ENCODE measurements around the gene LEMD2.
"Not testable (repeated sequence)": the region's sequence is repeated elsewhere in the genome, so short reads cannot be mapped to it uniquely, and the experiment has no call there.

LEMD2 gene

GRCh38 chr6:33788694-33789549 lies at the start of gene LEMD2:
Gene LEMD2, minus strand, starts transcription at chr6:33789130. Its CDS starts 14 bp downstream, at chr6:33789116.
- DNase-seq: peak; percentile 87 to 90

- peak in 1 of 2 experiments; percentile 32 for DNase-seq
These were observed 49.2 kb upstream of the LEMD2 start for GRCh38 chr6:33837971-33838665.

- DNase-seq: no peak
These were observed 48.0 kb upstream of the LEMD2 start for GRCh38 chr6:33836806-33837469.

- DNase-seq: no peak
These were observed 45.8 kb upstream of the LEMD2 start for GRCh38 chr6:33834401-33835392.

GRCh38 chr6:33833599-33833998 lies 44.7 kb upstream of the LEMD2 start:
- no peak for DNase-seq

GRCh38 chr6:33832831-33833230 lies 43.9 kb upstream of the LEMD2 start:
- not testable (repeated sequence) for DNase-seq

- not testable (repeated sequence) for DNase-seq
These were observed 42.8 kb upstream of the LEMD2 start for GRCh38 chr6:33831725-33832124.

- DNase-seq: peak in 1 of 2 experiments; percentile 33
These were observed 41.8 kb upstream of the LEMD2 start for GRCh38 chr6:33830635-33831240.

- DNase-seq: peak; percentile 70 to 86
These were observed 40.1 kb upstream of the LEMD2 start for GRCh38 chr6:33828764-33829731.

- no peak for DNase-seq
These were observed 39.5 kb upstream of the LEMD2 start for GRCh38 chr6:33828452-33828763.

GRCh38 chr6:33827546-33828451 lies 38.9 kb upstream of the LEMD2 start:
- no peak for DNase-seq

GRCh38 chr6:33826537-33826936 lies 37.6 kb upstream of the LEMD2 start:
- peak in 1 of 2 experiments; percentile 45 for DNase-seq

GRCh38 chr6:33824461-33825154 lies 35.7 kb upstream of the LEMD2 start:
- no peak for DNase-seq

- DNase-seq: no peak
These were observed 34.9 kb upstream of the LEMD2 start for GRCh38 chr6:33823806-33824205.

- DNase-seq: peak; percentile 68 to 73
These were observed 33.9 kb upstream of the LEMD2 start for GRCh38 chr6:33822575-33823395.

GRCh38 chr6:33820784-33821520 lies 32.0 kb upstream of the LEMD2 start:
- peak; percentile 41 to 61 for DNase-seq

GRCh38 chr6:33820243-33820642 lies 31.3 kb upstream of the LEMD2 start:
- peak; percentile 44 to 75 for DNase-seq
